MM.1S (cell line): ENCODE measurements around the gene STK32C.

Experiments
- CTCF ChIP-seq: fragments of 300-600 bp; sonication (generic); IDR thresholded peaks from 2 replicates; pipeline ENCODE4 v1.5.1; 2016; ENCODE audit warnings: antibody characterized with exemption, low read length, mixed read lengths
- EZH2 ChIP-seq: fragments of 300-600 bp; sonication (generic); optimal IDR thresholded peaks from 2 replicates; pipeline ENCODE3; 2017; ENCODE audit warnings: low read depth, mild to moderate bottlenecking, antibody characterized with exemption, low read length, mixed read lengths
- EZH2phosphoT487 ChIP-seq: fragments of 300-600 bp; sonication (generic); IDR thresholded peaks from 2 replicates; pipeline ENCODE4 v1.6.1; 2018; ENCODE audit warnings: antibody characterized with exemption, low read length

DNA sequence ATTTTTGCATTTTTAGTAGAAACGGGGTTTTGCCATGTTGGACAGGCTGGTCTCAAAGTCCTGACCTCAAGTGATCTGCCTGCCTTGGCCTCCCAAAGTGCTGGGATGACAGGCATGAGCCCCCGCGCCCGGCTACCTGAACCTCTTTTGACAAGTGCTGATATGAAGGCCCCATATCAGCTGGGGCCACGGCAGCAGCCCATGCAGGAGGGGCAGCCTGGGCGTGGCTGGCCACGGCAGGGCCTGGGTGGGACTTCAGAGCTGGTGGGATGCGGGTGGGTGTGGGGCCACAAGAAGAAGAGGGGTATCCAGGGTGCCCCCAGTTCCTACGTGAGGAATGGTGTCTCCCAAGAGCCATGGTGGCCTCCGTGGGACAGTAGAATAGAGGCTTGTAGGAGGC, 31.1 kb upstream of the STK32C start:
- TF ChIP-seq CTCF (no peak), EZH2 (no peak), EZH2phosphoT487 (no peak)
